HG03280 (cell line): Measurements from ENCODE around the gene UGT1A3.
"Not testable (repeated sequence)": the region's sequence is repeated elsewhere in the genome, so short reads cannot be mapped to it uniquely, and the experiment has no call there.

Source experiments
- ATAC-seq: cut with Tn5 transposase; IDR thresholded peaks from one replicate; pipeline ENCODE4 v1.9.1; 2021; ENCODE audit warnings: mild to moderate bottlenecking, moderate library complexity; ENCODE audit not compliant: unreplicated experiment

Gene UGT1A3

GRCh38 chr2:233728723-233729301, at the start of gene UGT1A3:
Gene UGT1A3, plus strand, starts transcription at chr2:233729042. Its CDS starts 85 bp downstream, at chr2:233729127.
- no peak for ATAC-seq

GRCh38 chr2:233679196-233679595, 49.6 kb upstream of the UGT1A3 start:
- ATAC-seq = no peak

GRCh38 chr2:233680361-233681045, 48.3 kb upstream of the UGT1A3 start:
- no peak for ATAC-seq

GRCh38 chr2:233681521-233682099, 47.2 kb upstream of the UGT1A3 start, which contains the start of gene UGT1A7:
Gene UGT1A7, plus strand, starts transcription at chr2:233681901. Its CDS starts 37 bp downstream, at chr2:233681938.
- ATAC-seq = no peak

GRCh38 chr2:233684640-233685039, 44.2 kb upstream of the UGT1A3 start:
- ATAC-seq = no peak

GRCh38 chr2:233686928-233687327, 41.9 kb upstream of the UGT1A3 start:
- ATAC-seq = no peak

GRCh38 chr2:233688341-233688740, 40.5 kb upstream of the UGT1A3 start:
- no peak for ATAC-seq

- ATAC-seq = no peak
Observed at GRCh38 chr2:233689031-233689430, 39.8 kb upstream of the UGT1A3 start.

- ATAC-seq = no peak
Observed at GRCh38 chr2:233689501-233689900, 39.3 kb upstream of the UGT1A3 start.

- ATAC-seq = no peak
Observed at GRCh38 chr2:233690444-233690843, 38.4 kb upstream of the UGT1A3 start.

- ATAC-seq = no peak
Observed at GRCh38 chr2:233691443-233692433, 37.1 kb upstream of the UGT1A3 start.

- no peak for ATAC-seq
Observed at GRCh38 chr2:233692648-233693047, 36.2 kb upstream of the UGT1A3 start, which contains the start of gene UGT1A6. Gene UGT1A6, plus strand, starts transcription at chr2:233692890. Its CDS starts 115 bp downstream, at chr2:233693005.

GRCh38 chr2:233693963-233694362, 34.9 kb upstream of the UGT1A3 start:
- ATAC-seq = no peak

GRCh38 chr2:233698740-233699139, 30.1 kb upstream of the UGT1A3 start:
- ATAC-seq = no peak

GRCh38 chr2:233699424-233700027, 29.3 kb upstream of the UGT1A3 start:
- no peak for ATAC-seq

GRCh38 chr2:233700028-233700635, 28.7 kb upstream of the UGT1A3 start:
- ATAC-seq = no peak

- ATAC-seq = not testable (repeated sequence)
Observed at GRCh38 chr2:233700842-233701241, 28.0 kb upstream of the UGT1A3 start.

GRCh38 chr2:233702238-233702637, 26.6 kb upstream of the UGT1A3 start:
- no peak for ATAC-seq

GRCh38 chr2:233705911-233706506, 22.8 kb upstream of the UGT1A3 start:
- ATAC-seq = no peak

- no peak for ATAC-seq
Observed at GRCh38 chr2:233706720-233707119, 22.1 kb upstream of the UGT1A3 start.
